Neural progenitor cell (in vitro differentiated cells): ENCODE measurements around the gene C1orf21. TPM values are rescaled to one million over a fixed set of nuclear protein-coding genes. Genes with fewer than 3 reads are reported as not detected.

ENCODE experiments used
- DNase-seq: peaks from one replicate; pipeline ENCODE4 v3.0.0-alpha.2; 2016; ENCODE audit warnings: low spot score
- H2AFZ ChIP-seq: fragments of 200-600 bp; sonication (generic); replicated peaks from 2 replicates; pipeline ENCODE4 v1.6.1; 2016; ENCODE audit warnings: antibody characterized with exemption
- H3F3A ChIP-seq: fragments of 200-600 bp; sonication (generic); 2 replicates; pipeline ENCODE4 v1.6.1; 2016; ENCODE audit warnings: antibody characterized with exemption, low read depth
- H3K27ac ChIP-seq: fragments of 200-600 bp; sonication (generic); 2 replicates; pipeline ENCODE4 v1.5.1; 2016; ENCODE audit warnings: mild to moderate bottlenecking
- H3K27me3 ChIP-seq: fragments of 200-600 bp; sonication (generic); 2 replicates; pipeline ENCODE4 v1.6.1; 2016; ENCODE audit warnings: mild to moderate bottlenecking, moderate library complexity
- H3K36me3 ChIP-seq: fragments of 200-600 bp; sonication (generic); 2 replicates; pipeline ENCODE4 v1.5.1; 2016
- H3K4me1 ChIP-seq: fragments of 200-600 bp; sonication (generic); 2 replicates; pipeline ENCODE4 v1.6.1; 2016; ENCODE audit warnings: mixed run types
- H3K4me2 ChIP-seq: fragments of 200-600 bp; sonication (generic); 2 replicates; pipeline ENCODE4 v1.6.1; 2016
- H3K4me3 ChIP-seq: fragments of 200-600 bp; sonication (generic); 2 replicates; pipeline ENCODE4 v1.5.1; 2016
- H3K79me2 ChIP-seq: fragments of 200-600 bp; sonication (generic); 2 replicates; pipeline ENCODE4 v1.6.1; 2016; ENCODE audit warnings: low read depth
- H3K9ac ChIP-seq: fragments of 200-600 bp; sonication (generic); 2 replicates; pipeline ENCODE4 v1.6.1; 2016
- H3K9me3 ChIP-seq: fragments of 200-600 bp; sonication (generic); 2 replicates; pipeline ENCODE4 v1.5.1; 2016; ENCODE audit warnings: low read depth
- H4K20me1 ChIP-seq: fragments of 200-600 bp; sonication (generic); 2 replicates; pipeline ENCODE4 v1.6.1; 2016; ENCODE audit warnings: low read depth
- H3K27ac Mint-ChIP-seq: 3 replicates; pipeline ENCODE4 v1.8.0; 2021; ENCODE audit warnings: mixed read lengths
- H3K27me3 Mint-ChIP-seq: 2 replicates; pipeline ENCODE4 v1.8.0; 2022; ENCODE audit warnings: low read depth, mild to moderate bottlenecking, inconsistent platforms, moderate library complexity, mixed read lengths; ENCODE audit not compliant: insufficient read depth
- H3K36me3 Mint-ChIP-seq: 3 replicates; pipeline ENCODE4 v1.8.0; 2021; ENCODE audit warnings: mixed read lengths
- H3K4me1 Mint-ChIP-seq: 3 replicates; pipeline ENCODE4 v1.8.0; 2021; ENCODE audit warnings: mixed read lengths
- H3K4me3 Mint-ChIP-seq: 3 replicates; pipeline ENCODE4 v1.8.0; 2021; ENCODE audit warnings: mild to moderate bottlenecking, moderate library complexity, mixed read lengths
- H3K9me3 Mint-ChIP-seq: 3 replicates; pipeline ENCODE4 v1.8.0; 2020; ENCODE audit warnings: mixed read lengths
- CTCF ChIP-seq: fragments of 200-600 bp; sonication (generic); IDR thresholded peaks from 2 replicates; pipeline ENCODE4 v1.5.1; 2017; ENCODE audit warnings: antibody characterized with exemption, mild to moderate bottlenecking
- EZH2 ChIP-seq: fragments of 200-600 bp; sonication (generic); IDR thresholded peaks from 2 replicates; pipeline ENCODE4 v1.6.1; 2017; ENCODE audit warnings: antibody characterized with exemption, mild to moderate bottlenecking, moderate library complexity
- EZH2phosphoT487 ChIP-seq: fragments of 200-600 bp; sonication (generic); IDR thresholded peaks from 2 replicates; pipeline ENCODE4 v1.6.1; 2017; ENCODE audit warnings: antibody characterized with exemption
- total RNA-seq: library from RNA; depleted of rRNA; stranded (reverse); fragments of >200 nt; gene quantifications from 2 replicates; pipeline ENCODE4 v1.2.3, GENCODE V29; 2015; ENCODE audit warnings: low replicate concordance

The C1orf21 gene
- total RNA-seq, 1 donor from 2014 or later, result 117 TPM

- H3K4me3 ChIP-seq, result no peak overlapping the region
- peaks cover 7% of the 10 kb centered on the region for H3K4me1 Mint-ChIP-seq
- no peak for TF ChIP-seq CTCF
- TF ChIP-seq EZH2phosphoT487, result no peak
- TF ChIP-seq EZH2, result no peak
- peaks cover 24% of the 10 kb centered on the region for H3F3A ChIP-seq
- no peaks in the 10 kb centered on the region for H3K36me3 ChIP-seq
- H3K36me3 Mint-ChIP-seq, result no peaks in the 10 kb centered on the region
- no peaks in the 10 kb centered on the region for H4K20me1 ChIP-seq
- no peaks in the 10 kb centered on the region for H3K27me3 Mint-ChIP-seq
- H3K27ac ChIP-seq, result no peak overlapping the region
- no peak overlapping the region for H2AFZ ChIP-seq
- H3K79me2 ChIP-seq, result peaks cover 6% of the 10 kb centered on the region
- no peak overlapping the region for H3K9ac ChIP-seq
- H3K27ac Mint-ChIP-seq, result no peak overlapping the region
- no peak overlapping the region for H3K4me2 ChIP-seq
- H3K4me3 Mint-ChIP-seq, result no peak overlapping the region
- no peak for DNase-seq
- H3K4me1 ChIP-seq, result peaks cover 30% of the 10 kb centered on the region
- no peaks in the 10 kb centered on the region for H3K9me3 ChIP-seq
- no peaks in the 10 kb centered on the region for H3K9me3 Mint-ChIP-seq
- no peaks in the 10 kb centered on the region for H3K27me3 ChIP-seq
Measured at GRCh38 chr1:184380468-184380867, 6.4 kb upstream of the C1orf21 start.

- peaks cover 12% of the 10 kb centered on the region for H4K20me1 ChIP-seq
- H3K27me3 Mint-ChIP-seq, result no peaks in the 10 kb centered on the region
- no peak for DNase-seq
- H3K27ac Mint-ChIP-seq, result no peak overlapping the region
- H3K4me3 ChIP-seq, result no peak overlapping the region
- TF ChIP-seq CTCF, result no peak
- H3K4me2 ChIP-seq, result peak overlapping the region; percentile 91
- H3K79me2 ChIP-seq, result peaks cover 27% of the 10 kb centered on the region
- H3K36me3 Mint-ChIP-seq, result peaks cover 2% of the 10 kb centered on the region
- H3K4me1 Mint-ChIP-seq, result peaks cover 21% of the 10 kb centered on the region
- peaks cover 3% of the 10 kb centered on the region for H3K9me3 Mint-ChIP-seq
- no peaks in the 10 kb centered on the region for H3K27me3 ChIP-seq
- peaks cover 36% of the 10 kb centered on the region for H3K4me1 ChIP-seq
- no peak overlapping the region for H3K4me3 Mint-ChIP-seq
- H3K9ac ChIP-seq, result no peak overlapping the region
- no peaks in the 10 kb centered on the region for H3K9me3 ChIP-seq
- H3F3A ChIP-seq, result peaks cover 32% of the 10 kb centered on the region
- no peak overlapping the region for H2AFZ ChIP-seq
- H3K36me3 ChIP-seq, result no peaks in the 10 kb centered on the region
- H3K27ac ChIP-seq, result no peak overlapping the region
Measured at GRCh38 chr1:184383772-184384323, 3.0 kb upstream of the C1orf21 start.

- Mint-ChIP-seq H3K36me3 (peaks cover 2% of the 10 kb centered on the region), H3K27ac (peak overlapping the region; percentile 91), H3K27me3 (no peaks in the 10 kb centered on the region), H3K4me1 (peaks cover 28% of the 10 kb centered on the region), H3K9me3 (peaks cover 3% of the 10 kb centered on the region), H3K4me3 (peak overlapping the region; percentile 91)
- H2AFZ ChIP-seq, result peak overlapping the region; percentile 48
- H3K27me3 ChIP-seq, result no peaks in the 10 kb centered on the region
- DNase-seq, result peak; percentile 87
- H3K27ac ChIP-seq, result peak overlapping the region; percentile 96
- H3K36me3 ChIP-seq, result no peaks in the 10 kb centered on the region
- H3K4me2 ChIP-seq, result peak overlapping the region; percentile 91
- H3K9me3 ChIP-seq, result no peaks in the 10 kb centered on the region
- peaks cover 48% of the 10 kb centered on the region for H3K79me2 ChIP-seq
- peaks cover 33% of the 10 kb centered on the region for H4K20me1 ChIP-seq
- H3K9ac ChIP-seq, result peak overlapping the region; percentile 79
- H3F3A ChIP-seq, result peaks cover 27% of the 10 kb centered on the region
- H3K4me3 ChIP-seq, result peak overlapping the region; percentile 84
- peaks cover 51% of the 10 kb centered on the region for H3K4me1 ChIP-seq
- TF ChIP-seq CTCF, result no peak
- peak; percentile 59 for TF ChIP-seq EZH2phosphoT487
- TF ChIP-seq EZH2, result no peak
Measured at GRCh38 chr1:184385865-184386311, 941 bp upstream of the C1orf21 start.
